Fibroblast of peridontal ligament (primary cell): ENCODE results near the gene MGMT.

Experiments used
- DNase-seq: peaks from one replicate; pipeline ENCODE4 v3.0.0-alpha.2; 2010; ENCODE audit errors: extremely low read depth

The MGMT gene

DNA sequence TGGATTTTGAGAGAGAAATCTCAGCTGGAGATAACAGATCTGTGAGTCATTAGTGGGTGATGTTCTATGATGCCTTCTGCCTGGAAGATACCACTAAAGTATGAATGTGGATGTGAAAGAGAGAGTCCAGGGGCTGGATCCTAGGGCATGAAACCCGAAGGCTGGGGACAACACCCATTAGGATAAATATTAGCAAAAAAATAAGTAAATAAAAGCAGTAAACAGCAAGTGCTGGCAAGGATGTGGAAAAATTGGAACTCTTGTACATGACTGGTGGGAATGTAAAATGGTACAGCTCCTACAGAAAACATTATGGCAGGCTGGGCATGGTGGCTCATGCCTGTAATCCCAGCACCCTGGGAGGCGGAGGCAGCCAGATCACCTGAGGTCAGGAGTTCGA lies 16.6 kb upstream of the MGMT start:
- DNase-seq = no peak

GRCh38 chr10:129455625-129456024 lies 11.4 kb upstream of the MGMT start:
- no peak for DNase-seq

GRCh38 chr10:129459762-129460539 lies 7.1 kb upstream of the MGMT start:
- no peak for DNase-seq

DNA sequence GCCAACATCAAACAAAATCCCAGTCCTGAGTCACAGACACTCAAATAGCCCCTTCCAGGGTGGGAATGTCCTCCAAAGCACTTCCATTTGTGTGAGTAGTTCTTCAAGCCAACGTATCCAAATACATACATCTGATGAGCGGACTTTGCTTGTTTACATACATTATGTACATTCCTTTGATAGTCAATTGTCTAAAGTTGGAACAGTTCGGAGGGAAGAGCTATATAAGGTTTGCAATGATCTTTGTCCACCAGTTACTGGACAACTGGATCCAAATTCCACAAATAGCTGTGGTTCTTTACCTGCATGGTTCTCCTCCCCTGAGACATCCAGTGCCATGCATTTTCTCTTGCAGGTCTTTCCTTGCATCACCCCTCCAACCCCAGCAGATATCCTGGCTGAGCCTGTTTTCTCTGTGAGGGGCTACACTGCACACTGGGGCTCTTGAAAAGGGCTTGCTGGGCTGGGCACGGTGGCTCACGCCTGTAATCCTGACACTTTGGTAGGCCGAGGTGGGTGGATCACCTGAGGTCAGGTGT lies 4.7 kb upstream of the MGMT start:
- DNase-seq = no peak

GRCh38 chr10:129464251-129464650 lies 2.8 kb upstream of the MGMT start:
- no peak for DNase-seq

GRCh38 chr10:129465796-129466702 lies 992 bp upstream of the MGMT start:
- no peak for DNase-seq

- DNase-seq = peak; percentile 30
Measured at GRCh38 chr10:129467359-129468064, 471 bp downstream of the MGMT start.

DNA sequence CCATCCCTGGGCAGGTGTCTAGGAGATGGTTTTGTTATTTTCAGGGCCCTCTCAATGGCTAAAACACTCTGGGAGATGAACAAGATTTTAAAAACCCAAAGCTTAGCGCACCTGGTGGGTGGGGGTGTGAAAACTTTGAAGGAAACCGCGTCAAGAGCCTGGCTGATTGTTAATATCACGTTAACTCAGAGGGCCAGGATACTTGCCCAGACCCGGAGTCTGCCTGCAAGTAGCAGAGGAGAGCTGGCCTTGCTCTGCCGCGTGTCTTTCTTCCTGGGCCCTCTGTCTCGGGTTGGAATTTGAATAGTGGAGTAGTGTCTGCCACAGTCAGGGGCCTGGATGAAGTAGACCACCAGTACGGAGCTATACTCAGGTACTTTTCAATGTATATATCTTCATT lies 1.1 kb downstream of the MGMT start:
- no peak for DNase-seq

DNA sequence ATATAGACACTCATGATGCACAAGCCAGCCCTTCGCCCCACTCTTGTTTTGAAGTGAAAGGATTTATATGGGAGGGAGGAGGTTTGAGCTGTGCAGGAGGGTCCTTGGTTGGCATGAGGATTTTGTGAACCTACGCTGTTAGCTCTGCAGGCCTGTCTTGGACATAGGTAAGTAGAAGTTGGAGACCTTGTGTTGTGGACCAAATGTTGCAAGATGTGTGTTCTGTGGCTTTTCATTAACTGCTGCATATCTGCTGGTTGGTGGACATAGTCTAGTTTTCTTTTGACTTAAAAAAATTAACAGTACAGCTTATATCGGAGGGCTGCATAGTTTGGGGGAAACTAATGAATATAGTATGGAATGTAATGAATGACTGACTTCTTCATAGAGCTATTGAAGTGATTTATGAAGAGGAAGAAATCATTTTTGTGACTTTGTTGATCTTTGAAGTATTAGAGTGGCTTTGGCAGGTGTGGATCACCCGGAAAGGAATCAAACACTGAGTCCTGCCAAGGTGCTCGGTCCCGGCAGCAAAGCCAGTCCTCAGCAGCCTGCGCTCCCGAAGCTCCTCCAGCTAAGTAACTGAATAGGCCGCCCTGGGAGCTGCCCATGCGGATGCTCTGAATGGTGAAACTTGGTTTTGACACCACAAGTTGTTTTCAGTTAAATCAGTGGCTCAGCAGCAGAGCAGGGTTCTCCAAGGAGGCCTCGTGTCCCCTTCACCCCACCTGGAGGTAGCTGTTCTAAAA lies 3.2 kb downstream of the MGMT start:
- DNase-seq = no peak

DNA sequence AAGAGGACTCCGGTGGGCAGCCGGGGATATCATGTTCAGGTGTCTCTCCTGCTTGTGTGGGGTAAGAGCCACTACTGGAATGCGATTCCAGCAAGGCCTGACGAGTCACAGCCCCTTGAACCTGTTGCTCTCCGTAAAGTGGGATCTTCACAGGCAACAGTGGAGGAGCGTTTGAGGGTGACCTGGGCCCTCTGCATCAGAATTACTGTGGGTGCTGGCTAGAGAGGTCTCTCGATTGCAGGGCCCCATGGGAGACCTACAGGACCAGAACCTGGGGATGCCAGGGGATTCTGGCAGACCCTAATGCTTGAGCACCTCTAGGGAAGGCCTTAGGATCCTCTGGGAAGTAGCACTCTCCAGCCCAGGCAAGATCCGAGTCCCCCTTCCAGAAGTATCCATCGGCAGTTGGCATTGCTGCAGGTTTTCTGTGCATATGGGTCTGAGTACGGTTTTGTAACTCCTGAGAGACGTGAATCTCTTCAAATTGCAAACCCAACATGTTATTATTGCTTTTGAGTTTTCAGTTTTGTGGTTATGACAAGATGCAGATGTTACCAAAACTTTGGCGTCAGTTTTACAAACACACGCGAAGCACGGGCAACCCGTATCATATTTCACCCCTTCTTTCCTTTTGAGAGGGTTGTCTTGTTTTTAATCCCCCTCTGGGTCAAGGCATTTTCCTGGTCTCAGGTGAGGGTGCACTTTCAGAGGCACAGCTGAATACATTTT lies 4.6 kb downstream of the MGMT start:
- DNase-seq = peak; percentile 5

DNA sequence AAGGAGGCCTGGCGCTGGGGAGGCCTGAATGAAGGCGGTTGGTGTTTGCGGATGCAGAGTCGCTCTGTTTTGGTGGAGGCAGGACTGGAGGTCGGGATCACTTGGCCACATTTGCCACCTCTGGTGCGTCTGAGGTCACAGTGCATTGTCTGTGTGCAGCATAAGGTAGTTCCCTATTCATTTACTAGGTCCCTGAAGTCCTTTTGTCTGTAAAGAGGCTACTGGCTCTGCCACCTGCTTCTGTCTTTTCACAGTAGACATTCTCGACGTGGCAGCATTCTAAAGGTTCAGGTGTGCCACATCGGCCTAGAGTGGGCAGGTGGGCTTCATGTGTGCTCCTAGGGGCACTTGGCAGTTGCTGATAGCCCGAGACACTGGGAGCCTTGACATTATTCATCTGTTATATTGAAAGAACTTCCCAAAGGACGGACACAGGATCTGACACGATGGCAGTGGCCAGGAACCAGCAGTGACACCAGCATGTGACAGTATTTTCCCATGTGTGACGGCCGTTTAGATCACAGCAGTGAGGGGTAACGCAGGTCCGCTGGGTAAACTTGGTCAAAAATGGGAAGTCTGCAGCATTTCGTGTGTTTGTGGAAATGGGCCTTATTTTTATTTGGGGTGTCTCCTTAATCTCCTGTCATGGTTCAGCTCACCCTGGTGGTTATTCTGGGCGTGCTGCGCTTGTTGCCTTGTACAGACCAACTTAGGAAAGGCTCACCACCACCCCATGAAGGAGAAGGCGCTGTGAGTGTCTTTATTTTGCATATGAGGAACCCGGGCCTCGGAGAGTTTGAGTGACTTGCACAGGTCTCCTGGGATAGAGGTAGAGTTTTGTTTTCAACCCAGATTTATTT lies 5.9 kb downstream of the MGMT start:
- DNase-seq = no peak

GRCh38 chr10:129474642-129475041 lies 7.6 kb downstream of the MGMT start:
- DNase-seq = no peak

- no peak for DNase-seq
Measured at GRCh38 chr10:129476431-129476830, 9.4 kb downstream of the MGMT start.

DNA sequence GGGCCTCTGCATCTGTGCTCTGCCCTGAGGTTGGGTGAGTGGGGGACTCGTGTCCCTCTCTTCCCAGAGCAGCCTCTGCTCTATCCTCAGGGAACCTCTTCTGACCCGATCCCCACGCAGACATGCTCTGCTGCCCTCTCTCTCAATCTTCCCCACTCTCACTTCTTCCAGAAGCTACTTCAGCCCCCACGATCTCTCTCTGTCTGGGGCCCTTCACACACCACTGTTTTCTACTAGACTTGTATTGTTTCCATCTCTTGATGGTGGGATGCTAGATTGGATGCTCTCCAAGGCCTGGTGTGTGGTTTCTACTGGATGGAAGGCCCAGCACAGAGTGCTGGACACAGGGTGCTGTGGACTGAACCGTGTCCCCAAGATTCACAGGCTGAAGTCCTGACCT lies 10.0 kb downstream of the MGMT start:
- DNase-seq = no peak

- no peak for DNase-seq
Measured at GRCh38 chr10:129481641-129482040, 14.6 kb downstream of the MGMT start.

GRCh38 chr10:129483430-129484010 lies 16.5 kb downstream of the MGMT start:
- peak; percentile 5 for DNase-seq

DNA sequence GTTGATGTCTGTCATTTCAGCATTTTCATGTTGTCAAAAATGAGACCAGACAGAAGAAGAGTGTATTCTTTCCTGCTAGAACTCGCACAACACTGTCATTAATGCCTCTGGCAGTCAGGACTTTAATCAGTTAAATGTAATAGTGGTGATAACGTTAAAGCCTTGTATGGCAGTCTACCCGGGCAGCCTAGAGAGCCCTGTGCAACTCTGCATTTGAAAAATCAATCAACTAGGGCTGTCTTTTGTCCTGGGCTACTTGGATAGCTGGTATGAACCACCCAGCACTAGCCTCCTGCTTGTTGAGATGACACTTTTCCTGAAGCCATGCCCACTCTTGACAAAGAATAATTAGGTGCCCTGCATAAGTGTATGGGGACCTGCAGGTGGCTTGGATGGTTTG lies 19.8 kb downstream of the MGMT start:
- DNase-seq = no peak

- peak; percentile 17 for DNase-seq
Measured at GRCh38 chr10:129491123-129491734, 24.2 kb downstream of the MGMT start.

DNA sequence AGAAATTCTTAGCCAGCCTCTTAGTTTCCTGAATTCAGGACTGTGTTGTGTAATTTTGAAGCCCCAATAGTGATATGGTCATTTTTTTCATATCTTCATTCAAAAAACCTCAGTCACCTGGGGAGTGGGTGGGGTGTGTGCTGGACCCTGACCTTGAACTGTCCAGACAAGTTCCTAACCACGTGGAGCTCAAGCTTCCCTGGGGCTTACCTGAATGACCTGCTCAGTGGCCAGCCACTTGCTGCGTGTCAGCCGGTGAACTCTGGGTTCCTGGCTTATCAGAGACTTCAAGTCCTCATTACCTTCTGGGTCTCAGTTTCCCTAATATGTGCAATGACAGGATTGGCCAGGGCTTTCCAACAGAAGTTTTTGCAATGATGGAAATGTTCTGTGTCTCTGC lies 27.1 kb downstream of the MGMT start:
- DNase-seq = no peak
